CD4-positive, alpha-beta T cell treated with Interleukin-6 at 100 ng/mL for 8 hours (primary cell): ENCODE measurements around the gene NRXN2.
"Not testable (repeated sequence)": the region's sequence is repeated elsewhere in the genome, so short reads cannot be mapped to it uniquely, and the experiment has no call there.

Source experiments
- DNase-seq: peaks from one replicate; pipeline ENCODE4 v3.0.0-alpha.2; 2020; ENCODE audit warnings: mixed read lengths, low spot score

NRXN2 gene

GRCh38 chr11:64605244-64605560, 117.8 kb downstream of the NRXN2 start:
- no peak for DNase-seq

GRCh38 chr11:64604458-64605243, 118.3 kb downstream of the NRXN2 start:
- no peak for DNase-seq

- DNase-seq = no peak
Measured at GRCh38 chr11:64603411-64604110, 119.4 kb downstream of the NRXN2 start.

GRCh38 chr11:64602466-64603070, 120.4 kb downstream of the NRXN2 start:
- no peak for DNase-seq

GRCh38 chr11:64601605-64602465, 121.2 kb downstream of the NRXN2 start:
- no peak for DNase-seq

GRCh38 chr11:64600281-64600992, 122.6 kb downstream of the NRXN2 start:
- DNase-seq = no peak

- no peak for DNase-seq
Measured at GRCh38 chr11:64599698-64600211, 123.2 kb downstream of the NRXN2 start.

GRCh38 chr11:64598797-64599697, 124.0 kb downstream of the NRXN2 start:
- no peak for DNase-seq

GRCh38 chr11:64598106-64598796, 124.7 kb downstream of the NRXN2 start:
- DNase-seq = no peak

GRCh38 chr11:64597671-64598101, 125.3 kb downstream of the NRXN2 start:
- no peak for DNase-seq

GRCh38 chr11:64595922-64596321, 127.1 kb downstream of the NRXN2 start:
- DNase-seq = not testable (repeated sequence)

- no peak for DNase-seq
Measured at GRCh38 chr11:64594159-64594939, 128.6 kb downstream of the NRXN2 start.

GRCh38 chr11:64593156-64594105, 129.6 kb downstream of the NRXN2 start:
- DNase-seq = no peak

GRCh38 chr11:64592656-64593055, 130.3 kb downstream of the NRXN2 start:
- DNase-seq = no peak

- DNase-seq = no peak
Measured at GRCh38 chr11:64592234-64592615, 130.8 kb downstream of the NRXN2 start.

GRCh38 chr11:64591257-64592233, 131.5 kb downstream of the NRXN2 start:
- DNase-seq = no peak
